SJSA1 (cell line): ENCODE results near the gene ATP2A1. TPM values are rescaled to one million over a fixed set of nuclear protein-coding genes. Genes with fewer than 3 reads are reported as not detected.
"Not testable (repeated sequence)": the region's sequence is repeated elsewhere in the genome, so short reads cannot be mapped to it uniquely, and the experiment has no call there.

Source experiments
- DNase-seq, 2 experiments: peaks; one replicate each; pipeline ENCODE4 v3.0.0-alpha.2; 2015 to 2020; ENCODE audit warnings: low spot score in 2 of 2, low read depth in 1 of 2
- H3K27ac ChIP-seq: fragments of 250-450 bp; sonication (Bioruptor Pico); 2 replicates; pipeline ENCODE4 v1.5.1; 2020; ENCODE audit warnings: mild to moderate bottlenecking, moderate library complexity
- H3K27me3 ChIP-seq: fragments of 250-450 bp; sonication (Bioruptor Pico); replicated peaks from 2 replicates; pipeline ENCODE4 v1.5.1; 2020; ENCODE audit warnings: mild to moderate bottlenecking, moderate library complexity
- H3K36me3 ChIP-seq: fragments of 250-450 bp; sonication (Bioruptor Pico); 2 replicates; pipeline ENCODE4 v1.5.1; 2020; ENCODE audit warnings: mild to moderate bottlenecking
- H3K4me1 ChIP-seq: fragments of 250-450 bp; sonication (Bioruptor Pico); replicated peaks from 2 replicates; pipeline ENCODE4 v1.6.1; 2021; ENCODE audit warnings: mild to moderate bottlenecking
- H3K4me3 ChIP-seq: fragments of 250-450 bp; sonication (Bioruptor Pico); 2 replicates; pipeline ENCODE4 v1.5.1; 2020; ENCODE audit warnings: mild to moderate bottlenecking
- H3K9me3 ChIP-seq: fragments of 250-450 bp; sonication (Bioruptor Pico); replicated peaks from 2 replicates; pipeline ENCODE4 v1.5.1; 2020; ENCODE audit warnings: mild to moderate bottlenecking
- total RNA-seq: library from RNA; depleted of rRNA; stranded (reverse); fragments of >200 nt; shearing (Covaris generic); gene quantifications from 2 replicates; pipeline ENCODE4 v1.2.3, GENCODE V29; 2014

The ATP2A1 gene
- total RNA-seq, 1 experiment from 2014 or later = 0.53 TPM

DNA sequence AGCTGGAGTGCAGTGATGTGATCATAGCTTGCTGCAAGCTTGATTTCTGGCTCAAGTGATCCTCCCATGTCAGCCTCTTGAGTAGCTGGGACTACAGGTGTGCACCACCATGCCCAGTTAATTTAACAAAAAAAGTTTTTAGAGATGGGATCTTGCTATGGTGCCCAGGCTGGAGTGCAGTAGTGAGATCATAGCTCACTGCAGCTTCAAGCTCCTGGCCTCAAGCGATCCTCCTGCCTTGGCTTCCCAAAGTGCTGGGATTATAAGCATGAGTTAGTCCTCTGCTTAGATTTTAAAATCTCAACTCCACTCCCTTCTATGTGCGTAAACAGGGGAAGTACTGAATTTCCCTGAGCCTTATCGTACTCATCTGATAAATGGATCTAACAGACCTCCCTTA, 40.4 kb downstream of the ATP2A1 start:
- no peak for DNase-seq
- Histone ChIP-seq H3K36me3 (peaks cover 38% of the 10 kb centered on the region), H3K9me3 (no peaks in the 10 kb centered on the region), H3K27me3 (no peaks in the 10 kb centered on the region), H3K27ac (no peak overlapping the region), H3K4me3 (no peak overlapping the region), H3K4me1 (no peaks in the 10 kb centered on the region)

DNA sequence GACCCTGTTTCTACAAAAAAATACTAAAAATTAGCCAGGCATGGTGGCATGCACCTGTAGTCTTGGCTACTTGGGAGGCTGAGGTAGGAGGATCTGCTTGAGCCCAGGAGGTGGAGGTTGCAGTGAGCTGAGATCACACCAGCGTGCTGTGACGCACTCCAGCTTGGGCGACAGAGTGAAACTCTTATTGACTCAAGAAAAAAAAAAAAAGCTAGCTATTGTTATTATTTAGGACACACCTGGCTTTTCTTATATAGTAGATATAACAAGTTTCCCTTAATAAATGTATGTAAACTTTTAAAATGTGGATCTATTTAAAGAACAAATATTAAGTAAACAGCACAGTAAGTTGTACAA, 44.9 kb downstream of the ATP2A1 start:
- peaks cover 15% of the 10 kb centered on the region for H3K4me1 ChIP-seq
- H3K4me3 ChIP-seq = no peak overlapping the region
- no peak for DNase-seq

DNA sequence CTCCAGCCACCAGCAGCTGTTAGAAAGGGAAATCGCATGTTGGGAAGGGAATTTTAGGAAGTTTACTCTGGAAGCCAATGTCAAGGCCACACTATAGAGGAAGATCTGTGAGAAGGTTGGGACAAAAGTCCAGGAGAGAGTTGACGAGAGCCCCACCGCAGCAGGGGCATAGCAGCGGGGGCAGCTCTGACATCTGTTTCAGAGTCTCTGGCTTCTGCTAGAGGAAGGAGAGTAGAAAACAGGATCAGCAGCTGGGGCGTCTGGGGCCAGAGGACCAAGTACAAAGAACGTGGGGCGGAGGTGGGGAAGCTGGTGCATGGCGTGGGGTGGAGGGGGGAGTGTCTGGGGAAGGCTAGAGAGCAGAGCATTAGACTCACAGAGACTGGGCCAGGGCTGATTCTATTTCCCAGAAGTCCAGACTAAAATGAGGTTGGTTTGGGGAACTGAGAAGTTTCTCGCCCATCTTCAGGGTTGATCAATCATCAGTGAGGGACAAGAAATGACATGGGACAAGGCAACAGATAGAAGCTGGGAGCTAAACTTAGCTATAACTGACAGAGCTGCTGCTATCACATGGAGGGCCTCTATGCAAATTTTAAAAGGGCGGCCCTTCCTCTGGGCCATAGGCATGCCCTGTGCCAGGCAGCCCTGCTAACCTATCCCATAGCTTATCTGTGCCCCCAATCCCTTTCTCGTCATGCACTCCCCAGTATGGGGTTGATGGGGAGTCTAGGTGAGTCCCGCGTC, 45.5 kb downstream of the ATP2A1 start:
- Histone ChIP-seq H3K27ac (no peak overlapping the region), H3K27me3 (no peaks in the 10 kb centered on the region), H3K9me3 (no peaks in the 10 kb centered on the region), H3K4me3 (no peak overlapping the region), H3K4me1 (peaks cover 15% of the 10 kb centered on the region), H3K36me3 (peaks cover 13% of the 10 kb centered on the region)
- DNase-seq = no peak

More for the DNA sequence above, 44.9 kb downstream of the ATP2A1 start:
- Histone ChIP-seq H3K36me3 (peaks cover 17% of the 10 kb centered on the region), H3K27me3 (no peaks in the 10 kb centered on the region), H3K9me3 (no peaks in the 10 kb centered on the region), H3K27ac (no peak overlapping the region)

DNA sequence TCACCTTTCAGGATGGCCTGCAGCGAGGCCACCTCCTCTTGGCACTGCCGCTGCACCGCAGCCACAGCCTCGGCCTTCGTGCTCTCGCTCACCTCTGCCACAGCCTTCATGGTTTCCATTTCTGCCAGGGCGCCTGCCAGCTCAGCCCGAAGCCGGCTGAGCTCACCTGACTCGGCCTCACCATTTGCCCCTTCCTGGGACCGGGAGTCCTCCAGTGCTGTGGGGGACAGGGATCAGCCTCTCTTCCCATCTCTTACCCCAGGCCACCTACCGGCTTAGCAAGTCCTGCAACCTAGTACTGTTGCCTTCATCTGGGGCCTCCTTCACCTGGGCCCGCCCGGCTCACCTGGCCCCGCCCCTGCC, 46.1 kb downstream of the ATP2A1 start:
- Histone ChIP-seq H3K36me3 (peaks cover 8% of the 10 kb centered on the region), H3K27me3 (no peaks in the 10 kb centered on the region), H3K9me3 (no peaks in the 10 kb centered on the region), H3K4me3 (peak overlapping the region; percentile 89), H3K27ac (no peak overlapping the region), H3K4me1 (peaks cover 15% of the 10 kb centered on the region)
- no peak for DNase-seq

DNA sequence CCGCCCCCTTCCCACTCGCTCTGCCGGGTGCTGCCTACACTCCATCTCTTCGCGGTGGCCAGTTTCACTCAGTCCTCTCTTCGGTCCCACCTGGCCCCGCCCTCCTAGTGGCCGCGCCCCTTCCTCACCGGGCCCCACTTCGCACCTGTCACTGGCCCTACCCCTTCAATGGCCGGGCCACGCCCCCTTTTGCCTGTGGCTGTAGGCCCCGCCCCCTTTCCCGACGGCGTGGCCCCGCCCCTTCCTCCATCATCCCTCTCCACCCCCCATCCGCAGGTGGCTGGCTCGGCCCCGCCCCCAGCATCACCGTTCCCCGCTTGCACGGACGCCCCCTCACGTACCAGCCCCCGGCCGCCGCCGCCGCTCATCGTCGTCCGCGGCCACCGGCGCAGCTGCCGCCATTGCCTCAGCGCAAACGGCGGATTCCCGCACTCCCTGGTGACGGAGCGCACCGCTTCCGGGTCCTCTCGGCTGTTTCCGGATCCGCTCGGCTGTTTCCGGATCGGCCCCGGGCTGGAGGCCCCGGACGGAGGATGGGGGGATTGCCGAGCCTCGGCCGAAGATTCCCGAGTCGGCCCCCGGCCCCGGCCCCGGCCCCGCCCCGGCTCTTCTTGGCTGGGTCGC, 46.6 kb downstream of the ATP2A1 start, which contains the start of gene RABEP2:
Gene RABEP2 (minus strand): TSS at position 477 of the 624 bp plus-strand sequence. CDS start 75 bp downstream, at position 402.
- Histone ChIP-seq H3K9me3 (no peaks in the 10 kb centered on the region), H3K27ac (peak within 1 kb of the TSS; percentile 95), H3K36me3 (peaks cover 3% of the 10 kb centered on the region), H3K4me3 (peak within 1 kb of the TSS; percentile 89), H3K27me3 (no peaks in the 10 kb centered on the region), H3K4me1 (peaks cover 15% of the 10 kb centered on the region)
- DNase-seq = peak in 1 of 2 experiments; percentile 94

DNA sequence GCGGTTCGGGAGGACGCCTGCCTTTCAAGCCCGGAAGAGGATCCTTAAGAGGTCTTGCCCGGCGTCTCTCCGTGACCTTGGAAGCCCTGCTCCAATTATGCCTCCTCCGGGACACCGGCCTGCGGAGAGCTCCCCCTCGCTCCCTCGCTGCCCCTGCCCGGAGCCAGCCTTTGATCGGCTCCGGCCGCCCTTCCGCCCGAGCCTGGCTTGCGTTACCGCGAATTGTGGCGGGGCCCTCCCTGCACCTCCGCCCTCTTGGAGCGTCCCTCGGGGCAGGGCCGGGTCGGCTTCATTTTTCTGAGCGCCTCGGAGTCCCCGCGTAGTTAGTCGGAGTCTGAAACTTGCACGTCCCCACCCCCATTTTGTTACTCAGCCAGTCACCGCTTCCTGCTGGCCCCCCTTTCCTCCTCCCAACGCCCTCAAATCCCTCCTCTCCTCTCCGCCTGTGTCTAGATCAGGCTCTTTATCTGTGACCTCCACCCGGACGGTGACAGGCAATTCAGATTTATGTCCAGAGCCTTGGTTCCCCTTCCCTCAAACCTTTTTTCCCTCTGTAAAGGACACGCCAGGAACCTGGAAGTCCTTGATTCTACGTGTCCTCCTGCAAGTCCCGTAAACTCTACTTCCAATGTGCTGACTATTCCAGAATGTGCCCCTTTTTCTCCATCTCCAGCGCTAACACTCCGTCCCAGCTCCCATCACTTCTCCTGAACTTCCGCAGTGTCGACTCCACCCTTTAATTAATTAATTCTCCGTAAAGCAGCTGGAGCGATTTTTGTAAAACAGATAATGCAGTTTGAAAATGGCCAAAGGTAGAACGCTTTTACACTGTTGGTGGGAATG, 47.3 kb downstream of the ATP2A1 start:
- peak; percentile 89 to 93 for DNase-seq
- no peaks in the 10 kb centered on the region for H3K9me3 ChIP-seq
- H3K4me1 ChIP-seq = peaks cover 15% of the 10 kb centered on the region
- H3K27me3 ChIP-seq = no peaks in the 10 kb centered on the region
- peak overlapping the region; percentile 89 for H3K4me3 ChIP-seq
- peak overlapping the region; percentile 95 for H3K27ac ChIP-seq
- H3K36me3 ChIP-seq = peaks cover 3% of the 10 kb centered on the region

DNA sequence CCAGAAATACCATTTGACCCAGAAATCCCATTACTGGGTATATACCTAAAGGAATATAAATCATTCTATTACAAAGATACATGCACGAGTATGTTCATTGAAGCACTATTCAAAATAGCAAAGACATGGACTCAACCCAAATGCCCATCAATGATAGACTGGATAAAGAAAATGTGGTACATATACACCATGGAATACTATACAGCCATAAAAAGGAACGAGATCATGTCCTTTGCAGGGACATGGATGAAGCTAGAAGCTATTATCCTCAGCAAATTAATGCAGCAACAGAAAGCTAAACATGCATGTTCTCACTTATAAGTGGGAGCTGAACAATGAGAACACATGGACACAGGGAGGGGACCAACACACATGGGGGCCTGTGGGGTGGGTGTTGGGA, 48.0 kb downstream of the ATP2A1 start:
- not testable (repeated sequence) for H3K36me3 ChIP-seq, H3K27ac ChIP-seq, H3K9me3 ChIP-seq, DNase-seq, H3K27me3 ChIP-seq
- H3K4me3 ChIP-seq = peak overlapping the region; percentile 89
- H3K4me1 ChIP-seq = peaks cover 15% of the 10 kb centered on the region

DNA sequence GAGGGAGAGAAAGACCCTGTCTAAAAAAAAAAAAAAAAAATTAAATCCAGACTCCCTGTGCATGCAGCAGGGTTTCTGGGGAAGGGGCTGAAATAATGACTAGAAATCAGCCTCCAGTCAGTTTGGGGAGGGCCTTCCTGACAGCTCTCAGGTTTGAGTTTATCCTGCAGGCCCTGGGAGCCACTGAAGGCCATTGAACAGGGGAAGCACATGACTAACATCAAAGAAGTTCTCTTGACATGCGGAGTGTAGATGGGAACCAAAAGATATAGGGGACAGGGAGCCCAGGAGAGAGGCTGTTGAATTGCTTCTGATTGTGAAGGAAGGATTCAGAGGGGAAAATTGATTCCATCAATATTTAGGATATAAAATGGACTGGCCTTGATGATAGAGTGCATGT, 49.5 kb downstream of the ATP2A1 start:
- Histone ChIP-seq H3K27ac (no peak overlapping the region), H3K27me3 (no peaks in the 10 kb centered on the region), H3K9me3 (no peaks in the 10 kb centered on the region), H3K4me3 (no peak overlapping the region), H3K4me1 (peaks cover 15% of the 10 kb centered on the region), H3K36me3 (peaks cover 3% of the 10 kb centered on the region)
- DNase-seq = no peak

DNA sequence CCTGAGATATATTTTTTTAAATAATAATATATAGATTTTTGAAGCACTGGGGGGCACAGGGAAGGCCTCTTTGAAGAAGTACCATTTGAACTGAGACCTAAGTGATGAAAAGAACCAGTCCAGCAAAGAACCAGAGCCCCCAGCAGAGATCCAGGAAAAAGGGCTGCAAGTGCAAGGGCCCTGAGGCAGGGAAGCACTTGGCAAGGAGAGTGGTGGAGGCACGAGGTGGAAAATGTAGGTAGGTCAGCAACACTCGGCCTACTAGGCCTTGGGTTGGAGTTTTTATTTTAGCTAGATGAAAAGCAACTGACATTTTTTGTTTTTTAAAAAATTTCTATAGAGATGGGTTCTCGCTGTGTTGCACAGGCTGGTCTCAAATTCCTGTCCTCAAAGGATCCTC, 51.9 kb downstream of the ATP2A1 start:
- Histone ChIP-seq H3K9me3 (no peaks in the 10 kb centered on the region), H3K36me3 (peaks cover 3% of the 10 kb centered on the region), H3K4me1 (peaks cover 8% of the 10 kb centered on the region; the same call in 1 of the 2 replicates), H3K27me3 (no peaks in the 10 kb centered on the region), H3K4me3 (no peak overlapping the region), H3K27ac (no peak overlapping the region)
- no peak for DNase-seq

DNA sequence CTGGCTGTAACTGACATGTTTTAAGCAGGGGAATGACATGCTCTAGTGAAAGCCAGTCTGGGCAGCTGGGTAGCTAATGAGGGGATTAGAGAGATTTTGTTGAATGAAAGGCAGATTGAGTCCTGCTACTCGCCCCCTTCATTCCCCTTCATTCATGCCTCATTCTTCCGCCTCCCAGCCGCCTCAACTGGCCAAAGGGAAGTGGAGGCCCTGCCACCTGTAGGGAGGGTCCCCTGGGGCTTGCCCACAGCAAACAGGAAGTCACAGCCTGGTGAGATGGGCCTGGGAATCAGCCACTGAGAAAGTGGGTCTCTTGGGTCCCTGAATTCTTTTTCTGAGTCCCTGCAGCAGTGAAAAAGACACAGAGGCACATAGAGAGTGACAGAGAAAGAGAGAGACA, 52.4 kb downstream of the ATP2A1 start:
- Histone ChIP-seq H3K27ac (no peak overlapping the region), H3K36me3 (no peaks in the 10 kb centered on the region), H3K4me3 (no peak overlapping the region), H3K27me3 (no peaks in the 10 kb centered on the region), H3K4me1 (peaks cover 5% of the 10 kb centered on the region; the same call in 1 of the 2 replicates), H3K9me3 (no peaks in the 10 kb centered on the region)
- DNase-seq = no peak

DNA sequence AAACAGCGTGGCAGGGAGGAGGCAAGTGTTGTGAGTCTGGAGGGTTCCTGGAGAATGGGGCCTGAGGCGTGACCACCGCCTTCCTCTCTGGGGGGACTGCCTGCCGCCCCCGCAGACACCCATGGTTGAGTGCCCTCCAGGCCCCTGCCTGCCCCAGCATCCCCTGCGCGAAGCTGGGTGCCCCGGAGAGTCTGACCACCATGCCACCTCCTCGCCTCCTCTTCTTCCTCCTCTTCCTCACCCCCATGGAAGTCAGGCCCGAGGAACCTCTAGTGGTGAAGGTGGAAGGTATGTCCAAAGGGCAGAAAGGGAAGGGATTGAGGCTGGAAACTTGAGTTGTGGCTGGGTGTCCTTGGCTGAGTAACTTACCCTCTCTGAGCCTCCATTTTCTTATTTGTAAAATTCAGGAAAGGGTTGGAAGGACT, 53.5 kb downstream of the ATP2A1 start, which contains the start of gene CD19:
Gene CD19 (plus strand): TSS at position 171 of the 425 bp plus-strand sequence. CDS start 30 bp downstream, at position 201.
- Histone ChIP-seq H3K27ac (no peak within 1 kb of the TSS), H3K4me1 (no peaks in the 10 kb centered on the region), H3K27me3 (no peaks in the 10 kb centered on the region), H3K4me3 (no peak within 1 kb of the TSS), H3K9me3 (no peaks in the 10 kb centered on the region), H3K36me3 (no peaks in the 10 kb centered on the region)
- no peak for DNase-seq

DNA sequence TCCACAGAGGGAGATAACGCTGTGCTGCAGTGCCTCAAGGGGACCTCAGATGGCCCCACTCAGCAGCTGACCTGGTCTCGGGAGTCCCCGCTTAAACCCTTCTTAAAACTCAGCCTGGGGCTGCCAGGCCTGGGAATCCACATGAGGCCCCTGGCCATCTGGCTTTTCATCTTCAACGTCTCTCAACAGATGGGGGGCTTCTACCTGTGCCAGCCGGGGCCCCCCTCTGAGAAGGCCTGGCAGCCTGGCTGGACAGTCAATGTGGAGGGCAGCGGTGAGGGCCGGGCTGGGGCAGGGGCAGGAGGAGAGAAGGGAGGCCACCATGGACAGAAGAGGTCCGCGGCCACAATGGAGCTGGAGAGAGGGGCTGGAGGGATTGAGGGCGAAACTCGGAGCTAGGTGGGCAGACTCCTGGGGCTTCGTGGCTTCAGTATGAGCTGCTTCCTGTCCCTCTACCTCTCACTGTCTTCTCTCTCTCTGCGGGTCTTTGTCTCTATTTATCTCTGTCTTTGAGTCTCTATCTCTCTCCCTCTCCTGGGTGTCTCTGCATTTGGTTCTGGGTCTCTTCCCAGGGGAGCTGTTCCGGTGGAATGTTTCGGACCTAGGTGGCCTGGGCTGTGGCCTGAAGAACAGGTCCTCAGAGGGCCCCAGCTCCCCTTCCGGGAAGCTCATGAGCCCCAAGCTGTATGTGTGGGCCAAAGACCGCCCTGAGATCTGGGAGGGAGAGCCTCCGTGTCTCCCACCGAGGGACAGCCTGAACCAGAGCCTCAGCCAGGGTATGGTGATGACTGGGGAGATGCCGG, 54.3 kb downstream of the ATP2A1 start:
- DNase-seq = no peak
- H3K4me1 ChIP-seq = no peaks in the 10 kb centered on the region
- no peaks in the 10 kb centered on the region for H3K27me3 ChIP-seq
- no peak overlapping the region for H3K4me3 ChIP-seq
- no peaks in the 10 kb centered on the region for H3K9me3 ChIP-seq
- H3K27ac ChIP-seq = no peak overlapping the region
- no peaks in the 10 kb centered on the region for H3K36me3 ChIP-seq

DNA sequence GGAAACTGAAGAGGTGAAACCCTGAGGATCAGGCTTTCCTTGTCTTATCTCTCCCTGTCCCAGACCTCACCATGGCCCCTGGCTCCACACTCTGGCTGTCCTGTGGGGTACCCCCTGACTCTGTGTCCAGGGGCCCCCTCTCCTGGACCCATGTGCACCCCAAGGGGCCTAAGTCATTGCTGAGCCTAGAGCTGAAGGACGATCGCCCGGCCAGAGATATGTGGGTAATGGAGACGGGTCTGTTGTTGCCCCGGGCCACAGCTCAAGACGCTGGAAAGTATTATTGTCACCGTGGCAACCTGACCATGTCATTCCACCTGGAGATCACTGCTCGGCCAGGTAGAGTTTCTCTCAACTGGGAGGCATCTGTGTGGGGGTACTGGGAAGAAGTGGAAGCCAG, 54.9 kb downstream of the ATP2A1 start:
- no peak overlapping the region for H3K4me3 ChIP-seq
- H3K27ac ChIP-seq = no peak overlapping the region
- no peaks in the 10 kb centered on the region for H3K27me3 ChIP-seq
- H3K4me1 ChIP-seq = no peaks in the 10 kb centered on the region
- DNase-seq = no peak
- no peaks in the 10 kb centered on the region for H3K9me3 ChIP-seq
- H3K36me3 ChIP-seq = no peaks in the 10 kb centered on the region
